Colonic mucosa (tissue), 4 donors: ENCODE results near the gene SLCO4C1. TPM values are rescaled to one million over a fixed set of nuclear protein-coding genes. Genes with fewer than 3 reads are reported as not detected.

ENCODE experiments used
- DNase-seq: peaks from one replicate; pipeline ENCODE4 v3.0.0-alpha.2; 2020
- H3K27ac ChIP-seq: fragments of 200-600 bp; one replicate; pipeline ENCODE4 v1.8.0; 2021
- H3K27me3 ChIP-seq: fragments of 200-600 bp; one replicate; pipeline ENCODE4 v1.8.0; 2021
- H3K36me3 ChIP-seq: fragments of 200-600 bp; one replicate; pipeline ENCODE4 v1.8.0; 2021
- H3K4me1 ChIP-seq: fragments of 200-600 bp; one replicate; pipeline ENCODE4 v1.8.0; 2021; ENCODE audit warnings: mild to moderate bottlenecking
- H3K4me3 ChIP-seq: fragments of 200-600 bp; one replicate; pipeline ENCODE4 v1.8.0; 2021
- H3K9ac ChIP-seq, 2 donors: one replicate each; pipeline ENCODE4 v1.7.0; 2013; ENCODE audit warnings: control low read depth in 2 of 2, low read depth in 2 of 2, low read length in 2 of 2
- H3K9me3 ChIP-seq: fragments of 200-600 bp; one replicate; pipeline ENCODE4 v1.8.0; 2021
- CTCF ChIP-seq: fragments of 200-600 bp; IDR thresholded peaks from one replicate; pipeline ENCODE4 v1.8.0; 2022; ENCODE audit warnings: antibody characterized with exemption, mild to moderate bottlenecking
- intact Hi-C: fragments of 100-400 bp; cut with DNase I; formaldehyde crosslinking; loops from one replicate; pipeline ENCODE4 v1.14.1; 2022
- total RNA-seq, 2 donors: library from RNA; stranded (reverse); fragmentation: NEBNext Ultra II Directional in 1 of 2; extraction: Animal tissue kit (Norgen Biotek cat#: 25700) in 1 of 2; gene quantifications; one replicate each; pipeline ENCODE4 v1.2.1, GENCODE V29; 2021
- donor health status: healthy.
- donor health status: DM: no; HTN: no; CAD: no.
- donor health status: DM: no; HTN: no; CAD: no.

SLCO4C1 gene
- total RNA-seq, 2 donors from 2014 or later: 1.4 to 2.9 TPM

- no peak for DNase-seq
- Histone ChIP-seq H3K27ac (no peak overlapping the region), H3K4me3 (no peak overlapping the region), H3K4me1 (peaks cover 6% of the 10 kb centered on the region), H3K9me3 (no peaks in the 10 kb centered on the region), H3K9ac (no peak overlapping the region), H3K27me3 (no peaks in the 10 kb centered on the region), H3K36me3 (no peaks in the 10 kb centered on the region)
- TF ChIP-seq CTCF: no peak
- intact Hi-C loops: no loop called here
These were observed 74.1 kb downstream of the SLCO4C1 start for GRCh38 chr5:102221949-102222348.

GRCh38 chr5:102218159-102218558 lies 77.9 kb downstream of the SLCO4C1 start:
- peaks cover 6% of the 10 kb centered on the region for H3K4me1 ChIP-seq
- no peak for TF ChIP-seq CTCF
- peak; percentile 48 for DNase-seq
- H3K9ac ChIP-seq: no peak overlapping the region
- H3K4me3 ChIP-seq: no peak overlapping the region
- H3K36me3 ChIP-seq: no peaks in the 10 kb centered on the region
- no peaks in the 10 kb centered on the region for H3K27me3 ChIP-seq
- intact Hi-C loops: no loop called here
- no peak overlapping the region for H3K27ac ChIP-seq
- no peaks in the 10 kb centered on the region for H3K9me3 ChIP-seq

- no peak for DNase-seq
- intact Hi-C loops: no loop called here
- H3K9me3 ChIP-seq: no peaks in the 10 kb centered on the region
- H3K36me3 ChIP-seq: no peaks in the 10 kb centered on the region
- H3K4me3 ChIP-seq: no peak overlapping the region
- peaks cover 6% of the 10 kb centered on the region for H3K4me1 ChIP-seq
- H3K9ac ChIP-seq: no peak overlapping the region
- H3K27me3 ChIP-seq: no peaks in the 10 kb centered on the region
- no peak for TF ChIP-seq CTCF
- H3K27ac ChIP-seq: no peak overlapping the region
These were observed 79.4 kb downstream of the SLCO4C1 start for GRCh38 chr5:102216678-102217077.

GRCh38 chr5:102211165-102211564 lies 84.9 kb downstream of the SLCO4C1 start:
- TF ChIP-seq CTCF: no peak
- no peak for DNase-seq
- Histone ChIP-seq H3K9me3 (no peaks in the 10 kb centered on the region), H3K4me1 (no peaks in the 10 kb centered on the region), H3K4me3 (no peak overlapping the region), H3K27me3 (no peaks in the 10 kb centered on the region), H3K9ac (no peak overlapping the region), H3K27ac (no peak overlapping the region), H3K36me3 (no peaks in the 10 kb centered on the region)
- intact Hi-C loops: no loop called here

- no peaks in the 10 kb centered on the region for H3K9me3 ChIP-seq
- H3K4me1 ChIP-seq: no peaks in the 10 kb centered on the region
- no peak overlapping the region for H3K9ac ChIP-seq
- no peaks in the 10 kb centered on the region for H3K36me3 ChIP-seq
- no peak for TF ChIP-seq CTCF
- no peaks in the 10 kb centered on the region for H3K27me3 ChIP-seq
- intact Hi-C loops: no loop called here
- H3K4me3 ChIP-seq: no peak overlapping the region
- no peak overlapping the region for H3K27ac ChIP-seq
- no peak for DNase-seq
These were observed 95.2 kb downstream of the SLCO4C1 start for GRCh38 chr5:102200861-102201260.

- no peak overlapping the region for H3K9ac ChIP-seq
- no peak for TF ChIP-seq CTCF
- H3K36me3 ChIP-seq: no peaks in the 10 kb centered on the region
- no peak overlapping the region for H3K4me3 ChIP-seq
- no peak overlapping the region for H3K27ac ChIP-seq
- no peak for DNase-seq
- no peaks in the 10 kb centered on the region for H3K27me3 ChIP-seq
- intact Hi-C loops: no loop called here
- no peaks in the 10 kb centered on the region for H3K4me1 ChIP-seq
- H3K9me3 ChIP-seq: no peaks in the 10 kb centered on the region
These were observed 99.6 kb downstream of the SLCO4C1 start for GRCh38 chr5:102196481-102196880.
